H1 (cell line): ENCODE data around the gene SEC24B. TPM values are rescaled to one million over a fixed set of nuclear protein-coding genes. Genes with fewer than 3 reads are reported as not detected.

Experiments
- ATF3 ChIP-seq: IDR thresholded peaks from 2 replicates; pipeline ENCODE4 v1.6.1; 2011; ENCODE audit warnings: low read depth, mild to moderate bottlenecking, low read length; ENCODE audit not compliant: insufficient read depth
- CHD1 ChIP-seq: IDR thresholded peaks from 2 replicates; pipeline ENCODE4 v1.6.1; 2012; ENCODE audit warnings: low read depth, low read length, improper control_type of control experiment
- CTBP2 ChIP-seq: IDR thresholded peaks from 2 replicates; pipeline ENCODE4 v1.7.0; 2011; ENCODE audit warnings: borderline replicate concordance, mild to moderate bottlenecking, moderate library complexity, mixed read lengths, low read length; ENCODE audit not compliant: insufficient read depth, insufficient read length
- EP300 ChIP-seq, 2 experiments: IDR thresholded peaks; 1 replicate in 1 of 2; 2 replicates in 1 of 2; pipeline ENCODE4 v1.6.1; 2011 to 2012; ENCODE audit warnings: low read depth in 2 of 2, low read length in 2 of 2, mild to moderate bottlenecking in 2 of 2, borderline replicate concordance in 1 of 2, inconsistent platforms in 1 of 2, moderate library complexity in 1 of 2
- GABPA ChIP-seq: IDR thresholded peaks from 2 replicates; pipeline ENCODE4 v1.6.1; 2011; ENCODE audit warnings: mild to moderate bottlenecking, low read length, moderate library complexity, borderline replicate concordance; ENCODE audit not compliant: insufficient read depth
- HDAC6 ChIP-seq: IDR thresholded peaks from one replicate; pipeline ENCODE4 v1.7.1; 2012; ENCODE audit warnings: low read depth, mild to moderate bottlenecking, inconsistent platforms, low read length, moderate library complexity
- MAFK ChIP-seq: IDR thresholded peaks from 2 replicates; pipeline ENCODE4 v1.6.1; 2012; ENCODE audit warnings: low read depth, mild to moderate bottlenecking, improper control_type of control experiment, low read length
- PHF8 ChIP-seq: fragments of 200-600 bp; sonication (generic); conservative IDR thresholded peaks from 2 replicates; pipeline ENCODE4 v1.7.1; 2012; ENCODE audit warnings: low read depth, mild to moderate bottlenecking, inconsistent platforms, low read length, moderate library complexity
- RAD21 ChIP-seq, 2 experiments: IDR thresholded peaks in 1 of 2; conservative IDR thresholded peaks in 1 of 2; 2 replicates each; pipeline ENCODE4 v1.6.1; 2011; ENCODE audit warnings: low read depth in 2 of 2, low read length in 2 of 2, improper control_type of control experiment in 1 of 2, inconsistent platforms in 1 of 2, mild to moderate bottlenecking in 1 of 2, moderate library complexity in 1 of 2
- RFX5 ChIP-seq: IDR thresholded peaks from 2 replicates; pipeline ENCODE4 v1.6.1; 2011; ENCODE audit warnings: low read depth, low read length, improper control_type of control experiment, borderline replicate concordance
- RNF2 ChIP-seq: fragments of 200-900, 300-1000 bp; sonication (generic); IDR thresholded peaks from 2 replicates; pipeline ENCODE4 v1.7.1; 2016; ENCODE audit warnings: borderline replicate concordance, low read depth, mild to moderate bottlenecking, antibody characterized with exemption, low read length; ENCODE audit not compliant: poor library complexity, severe bottlenecking; ENCODE audit errors: missing control alignments
- SP2 ChIP-seq: IDR thresholded peaks from 2 replicates; pipeline ENCODE4 v1.6.1; 2012; ENCODE audit warnings: mild to moderate bottlenecking, low read length, inconsistent platforms
- TAF1 ChIP-seq: IDR thresholded peaks from 2 replicates; pipeline ENCODE4 v1.6.1; 2011; ENCODE audit warnings: mild to moderate bottlenecking, low read depth, low read length
- USF2 ChIP-seq: IDR thresholded peaks from 2 replicates; pipeline ENCODE4 v1.6.1; 2011; ENCODE audit warnings: low read length, improper control_type of control experiment
- polyA plus RNA-seq, 7 experiments: library from polyadenylated mRNA; depleted of rRNA in 3 of 7; stranded (reverse) in 5 of 7; unstranded in 2 of 7; fragments of >200 nt in 5 of 7; fragments of 200-250 nt in 2 of 7; gene quantifications; 1 replicate in 5 of 7; 2 replicates in 1 of 7; 4 replicates in 1 of 7; pipeline versions ENCODE4 v1.2.1 to v1.2.3, GENCODE V29; 2011 to 2013; ENCODE audit warnings: missing spikeins in 2 of 7, mixed read lengths in 2 of 7
- total RNA-seq: library from RNA; stranded (reverse); fragmentation: NEBNext Ultra II Directional; extraction: Animal tissue kit (Norgen Biotek cat#: 25700); gene quantifications from 2 replicates; pipeline ENCODE4 v1.2.1, GENCODE V29; 2021
- TF ChIP-seq, protein P1 (sequence below): IDR thresholded peaks from 2 replicates; pipeline ENCODE4 v1.6.1; 2012; ENCODE audit warnings: low read length, inconsistent platforms
- TF ChIP-seq, protein P2 (sequence below), 3 experiments: IDR thresholded peaks; 1 replicate in 2 of 3; 2 replicates in 1 of 3; pipeline versions ENCODE4 v1.5.1 to v1.6.1; 2011; ENCODE audit warnings: low read length in 3 of 3, mild to moderate bottlenecking in 3 of 3, inconsistent platforms in 2 of 3, low read depth in 1 of 3, moderate library complexity in 1 of 3; ENCODE audit not compliant: insufficient read depth in 1 of 3; ENCODE audit errors: control extremely low read depth in 1 of 3

The SEC24B gene
- total and polyA plus RNA-seq, 2 of the 8 experiments (the other 6 are each of a cell fraction or from before 2014, with no cell fraction given): 25.6 to 30.9 TPM

- TF ChIP-seq RAD21 (IDR thresholded peaks at IDR 0.05 in 1 of 2, conservative IDR thresholded peaks at IDR 0.05 in 1 of 2; ENCODE audit: low read depth in 2 of 2, low read length in 2 of 2): peak in 1 of 2 experiments; percentile 14; a peak in 1 of 4 replicates
- no peak for TF ChIP-seq USF2
- TF ChIP-seq SP2: no peak
- TF ChIP-seq TAF1: peak; percentile 75
- TF ChIP-seq EP300 (IDR thresholded peaks at IDR 0.05; ENCODE audit: borderline replicate concordance in 1 of 2, low read depth in 2 of 2, low read length in 2 of 2): no peak
- TF ChIP-seq ATF3: no peak
- TF ChIP-seq RFX5: no peak
- no peak for TF ChIP-seq CTBP2
- no peak for TF ChIP-seq GABPA
- TF ChIP-seq, protein P1, sequence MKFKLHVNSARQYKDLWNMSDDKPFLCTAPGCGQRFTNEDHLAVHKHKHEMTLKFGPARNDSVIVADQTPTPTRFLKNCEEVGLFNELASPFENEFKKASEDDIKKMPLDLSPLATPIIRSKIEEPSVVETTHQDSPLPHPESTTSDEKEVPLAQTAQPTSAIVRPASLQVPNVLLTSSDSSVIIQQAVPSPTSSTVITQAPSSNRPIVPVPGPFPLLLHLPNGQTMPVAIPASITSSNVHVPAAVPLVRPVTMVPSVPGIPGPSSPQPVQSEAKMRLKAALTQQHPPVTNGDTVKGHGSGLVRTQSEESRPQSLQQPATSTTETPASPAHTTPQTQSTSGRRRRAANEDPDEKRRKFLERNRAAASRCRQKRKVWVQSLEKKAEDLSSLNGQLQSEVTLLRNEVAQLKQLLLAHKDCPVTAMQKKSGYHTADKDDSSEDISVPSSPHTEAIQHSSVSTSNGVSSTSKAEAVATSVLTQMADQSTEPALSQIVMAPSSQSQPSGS: no peak
- TF ChIP-seq CHD1: no peak
- no peak for TF ChIP-seq RNF2
- TF ChIP-seq, protein P2, sequence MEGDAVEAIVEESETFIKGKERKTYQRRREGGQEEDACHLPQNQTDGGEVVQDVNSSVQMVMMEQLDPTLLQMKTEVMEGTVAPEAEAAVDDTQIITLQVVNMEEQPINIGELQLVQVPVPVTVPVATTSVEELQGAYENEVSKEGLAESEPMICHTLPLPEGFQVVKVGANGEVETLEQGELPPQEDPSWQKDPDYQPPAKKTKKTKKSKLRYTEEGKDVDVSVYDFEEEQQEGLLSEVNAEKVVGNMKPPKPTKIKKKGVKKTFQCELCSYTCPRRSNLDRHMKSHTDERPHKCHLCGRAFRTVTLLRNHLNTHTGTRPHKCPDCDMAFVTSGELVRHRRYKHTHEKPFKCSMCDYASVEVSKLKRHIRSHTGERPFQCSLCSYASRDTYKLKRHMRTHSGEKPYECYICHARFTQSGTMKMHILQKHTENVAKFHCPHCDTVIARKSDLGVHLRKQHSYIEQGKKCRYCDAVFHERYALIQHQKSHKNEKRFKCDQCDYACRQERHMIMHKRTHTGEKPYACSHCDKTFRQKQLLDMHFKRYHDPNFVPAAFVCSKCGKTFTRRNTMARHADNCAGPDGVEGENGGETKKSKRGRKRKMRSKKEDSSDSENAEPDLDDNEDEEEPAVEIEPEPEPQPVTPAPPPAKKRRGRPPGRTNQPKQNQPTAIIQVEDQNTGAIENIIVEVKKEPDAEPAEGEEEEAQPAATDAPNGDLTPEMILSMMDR (IDR thresholded peaks at IDR 0.05; ENCODE audit: control extremely low read depth in 1 of 3, insufficient read depth in 1 of 3, low read depth in 1 of 3, low read length in 3 of 3): no peak
- peak; percentile 53; the same call in 1 of the 2 replicates for TF ChIP-seq PHF8
- TF ChIP-seq MAFK: no peak
- no peak for TF ChIP-seq HDAC6
Observed at GRCh38 chr4:109559983-109560686, 126.5 kb downstream of the SEC24B start, which contains the start of gene MCUB (continued).
